GM21381 (cell line): ENCODE data around the gene C1orf167.
"Not testable (repeated sequence)": the region's sequence is repeated elsewhere in the genome, so short reads cannot be mapped to it uniquely, and the experiment has no call there.

Experiments used
- ATAC-seq: cut with Tn5 transposase; IDR thresholded peaks from one replicate; pipeline ENCODE4 v1.9.1; 2021; ENCODE audit warnings: mild to moderate bottlenecking, moderate library complexity; ENCODE audit not compliant: unreplicated experiment

C1orf167 gene

DNA sequence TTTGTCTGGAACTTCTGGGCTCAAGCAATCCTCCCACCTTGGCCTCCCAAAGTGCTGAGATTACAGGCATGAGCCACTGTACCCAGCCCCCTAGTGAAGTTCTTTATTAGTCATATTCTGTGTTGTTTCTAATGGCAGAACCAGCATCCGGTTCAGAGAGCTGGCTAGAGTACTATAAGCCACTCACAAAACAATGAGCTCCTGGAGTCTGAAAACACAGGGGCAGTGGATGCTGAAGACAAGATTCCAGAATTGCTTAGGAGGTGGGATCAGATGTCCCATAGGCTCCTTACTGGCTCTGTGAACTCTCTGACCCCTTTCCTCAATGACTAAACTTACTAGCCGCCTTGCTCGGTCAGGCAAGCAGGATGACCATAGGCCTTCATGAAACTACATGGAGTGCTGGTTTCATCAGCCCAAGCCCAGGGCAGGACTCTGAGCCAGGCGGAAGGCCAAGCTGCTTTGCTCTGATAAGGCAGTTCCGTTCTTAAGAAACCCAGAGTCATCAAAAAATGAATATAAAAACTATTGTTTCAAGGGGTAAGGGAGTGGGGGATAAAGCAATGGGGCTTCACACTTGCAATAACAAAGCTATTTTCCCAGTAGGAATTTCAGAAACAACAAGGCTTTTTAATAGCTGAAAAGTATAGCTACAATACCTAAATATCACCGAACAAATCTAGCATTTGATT lies 35.7 kb downstream of the C1orf167 start:
- ATAC-seq, result no peak

DNA sequence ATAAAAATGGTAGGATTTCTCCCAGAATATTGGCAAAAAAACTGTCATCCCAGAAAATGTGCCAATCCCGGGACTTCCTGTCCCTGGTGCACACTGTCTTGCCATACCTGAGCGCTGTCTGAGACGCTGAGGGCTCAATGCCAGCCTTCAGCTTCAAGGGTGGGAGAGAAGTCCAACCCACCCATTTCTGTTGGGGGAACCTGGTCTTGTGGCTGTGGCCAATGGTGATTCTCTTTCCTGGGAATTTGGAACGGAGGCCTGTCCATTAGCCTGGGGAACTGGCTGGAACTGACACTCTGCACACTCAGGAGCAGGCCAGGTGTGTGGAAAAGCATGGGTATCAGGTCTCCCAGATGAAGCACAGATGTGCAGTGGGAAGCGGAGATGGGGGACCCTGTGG lies 37.1 kb downstream of the C1orf167 start:
- ATAC-seq, result no peak

DNA sequence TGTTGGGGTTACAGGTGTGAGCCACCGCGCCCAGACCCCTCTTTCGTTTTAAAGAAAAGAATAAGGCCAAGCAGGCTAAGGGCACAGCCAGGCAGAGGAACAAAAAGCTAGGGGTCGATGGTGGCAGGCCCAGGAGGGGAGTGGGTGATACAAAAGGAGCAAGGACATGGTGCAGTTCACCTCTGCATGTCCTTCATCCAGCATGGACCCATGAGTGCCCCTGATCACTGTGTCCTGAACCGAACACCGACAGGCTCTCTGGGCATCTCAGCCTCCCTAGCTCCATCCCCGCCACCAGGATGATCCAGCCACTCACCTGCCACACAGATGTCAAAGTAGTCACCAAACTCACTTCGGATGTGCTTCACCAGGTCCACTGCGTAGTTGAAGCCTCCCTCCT lies 37.9 kb downstream of the C1orf167 start:
- ATAC-seq, result no peak

DNA sequence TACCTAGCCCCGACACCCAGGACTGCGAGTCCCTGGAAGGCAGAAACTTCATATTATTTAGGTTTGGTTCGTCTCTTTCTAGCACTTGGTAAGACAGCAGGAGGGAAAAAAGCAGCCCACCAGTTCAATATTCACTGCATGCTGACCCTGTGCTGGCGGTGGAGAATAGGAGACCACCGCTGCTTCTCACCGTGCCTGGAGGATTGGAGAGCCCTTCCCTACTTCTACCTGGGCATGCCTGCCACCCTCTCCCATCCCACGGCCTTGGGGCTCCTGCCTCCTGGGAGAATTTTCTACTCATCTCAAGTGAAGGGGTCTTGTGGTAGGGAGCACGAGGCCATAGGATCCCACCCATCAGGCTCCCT lies 38.4 kb downstream of the C1orf167 start:
- no peak for ATAC-seq

DNA sequence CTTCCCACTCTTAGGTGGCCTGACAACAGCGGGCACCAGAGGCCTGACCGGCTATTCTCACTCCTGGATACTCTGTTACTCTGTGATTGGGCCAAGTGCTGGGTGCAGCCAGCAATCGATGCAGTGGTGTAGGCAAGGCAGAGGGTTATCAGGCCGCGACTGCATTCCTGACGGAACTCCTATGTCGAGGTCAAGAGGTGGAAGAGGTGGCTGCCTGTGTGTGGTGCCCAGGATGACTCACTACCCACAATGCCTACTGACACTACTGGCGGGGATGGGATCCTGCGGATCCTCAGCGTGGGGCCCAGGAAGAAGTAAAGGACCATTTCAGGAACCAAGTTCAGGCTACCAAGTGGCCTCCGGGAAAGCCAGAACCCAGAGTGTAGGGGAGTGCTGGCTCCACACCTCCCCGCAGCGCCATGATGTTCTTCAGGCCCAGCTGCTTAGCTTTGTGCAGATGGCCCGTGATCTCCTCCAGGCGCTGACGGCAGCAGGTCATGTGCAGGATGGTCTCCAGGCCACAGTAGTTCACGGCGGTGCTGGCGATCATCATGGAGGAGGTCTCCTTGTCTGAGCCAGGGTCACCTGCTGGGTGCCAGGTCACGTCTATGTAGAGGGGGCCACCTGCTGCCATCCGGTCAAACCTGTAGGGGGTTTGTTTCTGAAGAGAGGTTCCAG lies 38.9 kb downstream of the C1orf167 start:
- no peak for ATAC-seq

DNA sequence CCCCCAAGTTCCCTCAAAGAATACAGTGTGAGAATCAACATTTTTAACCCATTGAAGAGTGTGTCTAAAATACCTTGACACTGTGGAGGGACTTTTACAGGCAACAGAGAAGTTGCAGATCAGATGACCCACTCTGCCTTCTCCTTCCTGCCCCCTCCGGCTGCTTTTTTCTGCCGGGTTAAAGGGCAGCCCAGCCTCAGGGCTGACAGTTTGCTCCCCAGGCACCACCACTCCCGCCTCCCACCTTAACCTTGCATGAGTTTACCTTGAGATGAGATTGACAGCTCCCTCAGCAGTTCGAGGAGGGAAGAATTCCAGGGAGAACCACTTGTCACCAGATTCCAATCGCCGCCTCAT lies 40.6 kb downstream of the C1orf167 start:
- ATAC-seq, result no peak

DNA sequence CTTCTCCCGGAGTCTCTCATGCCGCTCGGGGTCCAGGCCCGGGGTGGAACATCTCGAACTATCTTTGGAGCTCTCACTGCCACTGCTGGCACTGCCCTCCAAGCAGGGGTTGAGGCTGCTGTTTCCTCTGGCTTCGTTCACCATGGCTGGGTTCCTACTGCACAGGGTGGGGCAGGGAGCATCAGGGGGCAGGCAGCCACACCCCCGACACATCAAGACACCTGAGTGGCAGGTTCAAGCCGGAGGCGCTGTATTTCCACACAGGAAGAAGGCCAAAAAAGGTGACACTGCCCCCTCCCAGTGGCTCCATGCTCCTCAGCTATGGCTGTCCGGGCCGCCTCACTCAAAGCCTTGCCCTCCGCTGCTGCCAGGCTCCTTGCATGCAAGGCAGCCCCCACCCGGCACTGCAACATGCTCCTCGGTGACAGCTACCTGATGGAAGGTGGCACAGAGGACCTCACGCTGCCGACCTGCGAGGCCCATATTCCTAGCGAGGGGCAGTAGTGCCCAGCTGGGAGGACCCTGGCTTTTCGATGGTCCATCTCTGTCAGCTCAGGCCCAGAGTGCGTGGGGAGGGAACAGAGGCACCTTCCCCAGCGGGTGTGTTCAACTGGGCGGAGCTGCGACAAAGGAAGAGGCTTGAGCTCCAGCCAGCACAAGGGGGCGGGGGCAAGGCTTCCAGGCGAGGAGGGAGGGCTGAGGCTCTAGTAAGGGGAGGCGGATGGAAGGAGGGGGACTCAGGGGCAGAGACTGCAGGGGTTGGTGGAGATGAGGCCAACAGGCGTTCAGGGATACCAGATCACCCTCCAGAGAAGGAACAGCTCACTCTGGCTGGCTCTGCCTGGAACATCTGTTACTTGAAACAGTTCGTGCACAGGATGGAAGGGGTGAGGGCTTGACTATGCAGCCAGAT lies 41.2 kb downstream of the C1orf167 start:
- ATAC-seq, result peak; percentile 21

DNA sequence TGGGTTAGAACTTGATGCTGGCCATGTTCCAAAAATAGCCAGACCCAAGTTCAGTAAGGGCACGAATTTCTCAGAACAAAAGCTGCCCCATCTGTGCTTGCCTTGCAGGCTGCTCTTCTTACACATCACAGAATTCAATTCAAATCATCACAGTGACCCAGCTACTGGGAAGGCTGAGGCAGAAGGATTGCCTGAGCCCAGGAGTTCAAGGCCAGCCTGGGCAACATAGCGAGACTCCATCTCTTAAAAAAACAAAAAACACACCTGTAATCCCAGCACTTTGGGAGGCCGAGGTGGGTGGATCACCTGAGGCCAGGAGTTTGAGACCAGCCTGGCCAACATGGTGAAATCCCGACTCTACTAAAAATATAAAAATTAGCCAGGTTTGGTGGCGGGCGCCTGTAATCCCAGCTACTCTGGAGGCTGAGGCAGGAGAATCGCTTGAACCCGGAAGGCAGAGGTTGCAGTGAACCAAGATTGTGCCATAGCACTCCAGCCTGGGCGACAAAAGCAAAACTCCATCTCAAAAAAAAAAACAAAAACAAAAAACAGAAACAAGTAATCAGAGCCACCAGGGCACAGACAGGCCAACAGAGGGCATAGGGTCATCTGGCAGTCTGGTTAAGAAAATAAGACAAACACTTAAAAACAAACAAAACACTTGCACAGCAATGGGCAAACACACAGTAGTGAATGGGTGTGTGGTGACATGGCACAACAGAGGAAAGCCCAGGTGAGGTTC lies 42.1 kb downstream of the C1orf167 start:
- not testable (repeated sequence) for ATAC-seq

DNA sequence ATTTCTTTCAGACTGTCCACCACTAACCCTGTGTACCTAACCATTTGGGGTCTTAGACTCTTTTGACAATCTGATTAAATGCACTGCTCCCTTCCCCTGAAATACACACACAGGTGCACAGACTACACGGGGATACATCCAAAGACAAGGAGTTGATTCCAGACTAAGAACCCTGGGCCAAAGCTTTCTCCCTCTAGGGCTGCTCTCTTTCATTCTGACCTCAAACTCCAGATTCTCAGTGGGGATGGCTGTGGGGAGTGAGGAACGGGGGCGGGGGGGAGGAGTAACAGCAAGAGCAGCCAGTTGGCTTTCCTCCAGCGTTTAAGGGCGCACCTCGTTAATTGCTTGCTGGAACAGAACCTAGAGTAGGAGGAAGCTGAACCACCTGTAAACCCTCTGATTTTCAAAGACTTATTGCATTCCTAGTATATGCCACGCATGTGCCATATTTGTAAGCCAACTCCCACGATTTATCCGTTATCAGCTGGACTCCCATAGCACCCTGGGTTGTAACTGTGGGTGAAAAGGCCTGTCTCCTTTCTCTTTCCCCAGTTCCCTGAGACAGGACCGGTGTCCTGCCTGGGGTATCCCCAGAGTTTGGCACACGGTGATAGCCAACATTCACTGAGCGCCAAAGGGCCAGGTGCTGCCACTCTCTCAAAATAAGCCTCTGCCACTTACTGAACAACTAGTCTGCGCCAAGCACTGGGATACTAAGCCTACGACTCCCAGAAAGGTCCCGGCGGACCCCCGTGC lies 42.9 kb downstream of the C1orf167 start:
- no peak for ATAC-seq

DNA sequence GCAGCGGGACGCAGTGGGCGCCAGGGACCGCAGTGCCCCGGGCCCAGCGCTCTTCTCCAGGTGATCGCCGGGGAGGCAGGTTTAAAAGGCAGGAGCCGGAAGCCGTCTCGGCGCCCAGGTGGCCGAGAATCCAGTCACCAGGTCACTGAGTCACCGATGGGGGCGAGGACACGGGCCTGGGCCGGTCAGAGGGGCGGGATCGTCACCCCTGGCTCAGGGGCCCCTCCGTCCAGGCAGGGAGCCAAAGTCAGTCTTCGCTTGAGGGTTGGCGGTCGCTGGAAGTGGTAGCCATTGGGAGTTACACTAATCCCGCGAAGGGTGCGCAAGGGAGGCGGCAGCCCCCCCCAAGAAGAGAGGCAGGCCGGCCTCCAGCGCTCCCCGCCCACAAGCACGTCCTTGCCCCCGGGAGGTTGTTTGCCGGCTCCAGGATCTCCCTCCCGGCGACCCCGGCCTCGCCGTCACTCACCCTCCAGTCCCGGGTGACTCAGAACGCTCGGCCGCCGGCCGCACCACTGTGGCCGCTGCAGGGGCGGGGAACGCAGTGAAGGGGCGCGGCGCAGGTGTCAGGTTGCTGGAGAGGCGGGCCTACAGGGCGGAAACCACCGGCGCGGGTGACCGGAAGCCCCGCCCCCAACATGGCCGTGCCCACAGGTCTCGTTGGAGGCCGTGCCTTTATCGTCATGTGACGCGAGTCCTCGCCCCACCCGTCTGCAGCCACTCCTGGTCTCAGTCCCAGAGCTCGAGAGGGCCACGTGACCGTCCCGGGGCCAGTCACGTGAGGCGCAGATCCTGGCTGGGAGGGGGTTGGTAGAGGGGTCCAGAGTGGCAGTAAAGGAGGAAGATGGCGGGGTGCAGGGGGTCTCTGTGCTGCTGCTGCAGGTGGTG lies 43.7 kb downstream of the C1orf167 start, which contains the start of the genes CLCN6 and MTHFR:
Gene CLCN6 (plus strand): TSS at position 770 of the 885 bp plus-strand sequence. CDS start 72 bp downstream, at position 842.
Gene MTHFR (minus strand): TSS at position 543 of the 885 bp plus-strand sequence. CDS start 2,848 bp downstream, outside the sequence.
- ATAC-seq, result peak; percentile 83

DNA sequence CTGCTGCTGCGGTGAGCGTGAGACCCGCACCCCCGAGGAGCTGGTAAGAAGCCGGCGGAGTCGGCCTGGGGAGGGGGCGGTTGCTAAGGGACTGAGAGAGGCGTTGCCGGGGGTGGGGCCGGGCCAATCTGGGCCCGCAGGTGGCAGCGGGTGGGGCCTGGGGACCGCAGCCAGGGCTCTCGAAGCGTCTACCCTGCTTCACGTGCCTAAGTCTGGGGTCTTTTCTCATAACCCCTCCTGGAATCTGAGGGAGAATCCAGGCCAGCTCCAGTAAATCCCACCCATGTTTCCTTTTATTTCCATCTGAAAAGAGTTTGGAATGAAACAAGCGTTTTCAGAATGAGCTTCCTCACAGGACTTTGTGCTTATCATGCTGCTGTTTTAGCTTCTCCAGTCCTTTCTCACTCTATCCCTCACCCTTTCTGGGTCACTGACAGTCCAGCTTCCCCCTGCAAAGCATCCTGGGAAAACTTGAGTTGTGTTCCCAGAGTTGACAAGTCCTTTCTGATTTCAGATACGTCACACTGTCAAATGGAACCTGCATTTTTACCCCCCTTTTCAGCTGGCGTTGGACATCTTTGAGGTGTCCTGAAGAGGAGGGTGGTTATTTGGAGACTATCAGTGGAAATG lies 44.4 kb downstream of the C1orf167 start:
- ATAC-seq, result peak; percentile 42

DNA sequence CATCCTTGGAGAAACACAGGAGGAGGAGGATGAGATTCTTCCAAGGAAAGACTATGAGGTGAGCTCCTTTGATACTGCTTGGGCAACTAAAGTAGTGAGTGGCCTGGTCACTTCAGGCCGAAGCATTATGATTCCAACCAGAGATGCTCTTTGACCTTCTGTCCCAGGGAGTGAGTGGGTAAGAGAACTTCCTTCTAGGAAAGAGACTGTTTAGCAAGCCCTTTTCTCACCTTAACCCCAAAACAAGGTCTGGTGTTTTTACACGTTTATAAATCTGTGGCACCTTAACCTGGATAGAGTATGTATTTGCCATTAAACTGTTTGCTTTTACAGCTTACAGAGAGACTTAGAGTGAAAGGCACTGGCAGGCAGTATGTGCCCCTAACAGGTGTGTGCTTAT lies 45.1 kb downstream of the C1orf167 start:
- ATAC-seq, result no peak

DNA sequence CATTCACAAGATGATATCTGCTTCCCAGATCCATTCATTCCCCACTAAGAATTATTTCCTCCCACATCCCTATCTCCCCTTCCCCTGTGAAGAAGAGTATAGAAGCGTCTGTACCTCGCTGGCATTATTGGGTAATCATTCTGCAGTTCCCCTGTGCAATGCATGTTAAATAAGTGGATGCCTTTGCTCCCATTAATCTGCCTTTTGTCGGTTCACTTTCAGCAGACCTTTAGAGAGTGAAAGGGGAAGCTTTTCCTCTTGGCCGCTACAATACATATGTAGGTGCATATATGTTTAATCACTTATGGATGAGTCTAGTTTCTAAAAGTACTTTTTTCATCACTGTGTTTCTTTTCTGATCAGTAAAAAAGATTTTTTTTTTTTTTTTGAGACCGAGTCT lies 51.0 kb downstream of the C1orf167 start:
- ATAC-seq, result no peak

DNA sequence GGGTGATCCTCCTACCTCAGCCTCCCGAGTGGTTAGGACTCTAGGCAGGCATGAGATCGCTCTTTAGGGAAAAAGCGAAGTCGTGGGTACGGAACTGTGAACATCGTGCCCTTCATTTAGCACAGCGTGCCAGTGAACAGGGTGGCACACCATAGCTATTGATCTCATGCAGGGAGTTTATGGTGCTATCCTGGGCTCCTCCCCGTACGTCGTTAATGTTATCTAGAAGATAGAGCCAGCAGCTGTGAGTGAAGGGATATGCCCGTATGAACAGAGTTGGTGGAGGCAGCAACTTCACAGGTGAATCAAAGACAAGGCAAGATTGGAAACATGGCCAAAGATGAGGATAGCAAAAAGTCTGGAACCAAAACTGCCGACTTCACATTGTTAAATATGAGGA lies 55.2 kb downstream of the C1orf167 start:
- no peak for ATAC-seq

DNA sequence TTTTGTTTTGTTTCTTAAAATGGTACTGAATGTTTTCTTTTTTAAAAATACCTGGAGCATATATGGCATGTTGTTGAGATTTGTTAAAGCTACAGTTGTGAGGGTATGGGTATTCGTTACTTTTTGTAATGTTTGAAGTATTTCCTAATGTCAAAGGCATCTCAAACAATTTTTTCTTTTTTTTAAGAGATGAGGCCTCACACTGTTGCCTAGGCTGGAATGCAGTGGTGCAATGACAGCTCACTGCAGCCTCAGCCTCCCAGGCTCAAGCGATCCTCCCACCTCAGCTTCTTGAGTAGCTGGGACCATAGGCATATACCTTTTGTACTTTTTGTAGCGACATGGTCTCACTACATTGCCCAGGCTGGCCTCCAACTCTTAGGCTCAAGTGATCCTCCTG lies 60.1 kb downstream of the C1orf167 start:
- no peak for ATAC-seq

DNA sequence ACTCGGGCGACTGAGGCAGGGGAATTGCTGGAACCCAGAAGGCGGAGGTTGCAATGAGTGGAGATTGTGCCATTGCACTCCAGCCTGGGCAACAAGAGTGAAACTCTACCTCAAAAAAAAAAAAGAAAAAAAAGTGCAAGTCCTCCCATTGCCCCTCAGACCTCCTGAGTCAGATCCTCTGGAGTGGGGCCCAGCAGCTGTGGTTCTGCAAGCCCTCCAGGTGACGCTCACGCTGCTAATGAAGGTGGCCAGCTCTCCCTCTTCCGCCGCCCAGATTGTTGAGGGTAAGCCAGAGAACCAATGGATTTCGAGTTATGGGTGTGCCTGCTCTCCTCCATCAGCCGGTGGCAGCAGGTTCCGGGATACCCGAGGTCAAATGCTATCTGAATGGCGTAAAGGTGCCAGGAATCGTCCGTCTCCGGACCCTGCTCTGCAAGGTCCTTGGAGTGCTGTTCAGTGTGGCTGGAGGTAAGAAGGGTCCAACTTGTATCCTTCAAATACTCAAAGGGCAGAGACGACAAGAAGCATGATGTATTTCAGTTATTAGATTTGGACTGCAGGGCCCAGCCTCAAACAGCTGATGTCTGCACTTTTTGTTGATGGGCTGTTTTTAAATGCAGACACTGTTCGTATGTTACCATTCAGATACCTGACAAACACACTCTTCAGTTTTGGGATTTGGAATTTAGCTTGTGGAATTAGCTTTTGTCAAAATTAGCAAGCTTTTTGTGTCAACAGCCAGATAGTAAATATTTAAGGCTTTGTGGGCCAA lies 61.6 kb downstream of the C1orf167 start:
- ATAC-seq, result no peak

DNA sequence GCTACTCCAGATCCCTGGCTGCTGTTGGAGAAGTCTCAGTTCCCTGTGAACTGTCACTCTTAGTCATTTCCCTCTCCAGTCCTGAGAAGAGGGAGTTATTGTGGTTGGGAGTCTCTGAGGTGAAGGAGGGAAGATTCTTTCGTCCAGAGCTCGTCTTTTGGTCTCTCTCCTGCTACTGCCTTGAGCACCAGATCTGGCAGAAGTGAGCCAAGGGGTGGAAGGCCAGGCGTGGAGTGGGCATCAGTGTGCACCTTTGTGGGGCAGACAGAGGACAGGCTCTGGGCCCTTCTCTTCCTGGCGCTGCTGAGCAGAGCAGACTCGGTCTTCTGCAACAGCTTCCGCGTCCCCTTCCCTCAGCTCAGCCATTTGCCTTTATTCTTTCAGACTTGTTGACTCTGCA lies 63.1 kb downstream of the C1orf167 start:
- ATAC-seq, result no peak

DNA sequence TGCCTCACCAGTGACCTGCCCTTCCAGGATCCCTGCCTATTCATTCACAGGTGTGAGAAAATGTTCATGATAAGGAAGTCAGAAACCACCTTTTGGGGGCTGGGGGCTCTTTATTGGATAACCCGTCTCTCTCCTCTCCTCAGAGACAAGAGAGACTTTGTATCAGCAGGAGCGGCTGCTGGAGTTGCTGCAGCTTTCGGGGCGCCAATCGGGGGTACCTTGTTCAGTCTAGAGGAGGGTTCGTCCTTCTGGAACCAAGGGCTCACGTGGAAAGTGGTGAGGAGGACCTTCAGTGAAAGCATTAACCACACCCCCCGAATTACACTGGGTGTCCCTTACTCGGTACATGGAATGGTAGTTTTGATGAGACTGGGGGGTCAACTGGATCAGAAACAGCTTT lies 65.0 kb downstream of the C1orf167 start:
- ATAC-seq, result no peak
